HG02870 (cell line): ENCODE data around the gene PBX4.

Experiments
- ATAC-seq: cut with Tn5 transposase; IDR thresholded peaks from one replicate; pipeline ENCODE4 v1.9.1; 2021; ENCODE audit warnings: mild to moderate bottlenecking, moderate library complexity; ENCODE audit not compliant: unreplicated experiment

PBX4 gene

GRCh38 chr19:19559931-19560330, 58.6 kb downstream of the PBX4 start:
- ATAC-seq = no peak

GRCh38 chr19:19558636-19559035, 59.9 kb downstream of the PBX4 start:
- no peak for ATAC-seq

- no peak for ATAC-seq
These were observed 60.4 kb downstream of the PBX4 start for GRCh38 chr19:19558055-19558454.

GRCh38 chr19:19554074-19555023, 64.1 kb downstream of the PBX4 start:
- ATAC-seq = no peak

- no peak for ATAC-seq
These were observed 64.8 kb downstream of the PBX4 start for GRCh38 chr19:19553670-19554069.

GRCh38 chr19:19552798-19553197, 65.7 kb downstream of the PBX4 start:
- no peak for ATAC-seq

- ATAC-seq = no peak
These were observed 66.7 kb downstream of the PBX4 start for GRCh38 chr19:19551853-19552192.

- no peak for ATAC-seq
These were observed 67.3 kb downstream of the PBX4 start for GRCh38 chr19:19550972-19551852.

- no peak for ATAC-seq
These were observed 68.0 kb downstream of the PBX4 start for GRCh38 chr19:19550485-19550929.

GRCh38 chr19:19549804-19550464, 68.6 kb downstream of the PBX4 start:
- ATAC-seq = no peak

- ATAC-seq = no peak
These were observed 69.3 kb downstream of the PBX4 start for GRCh38 chr19:19548915-19549759.

- no peak for ATAC-seq
These were observed 70.7 kb downstream of the PBX4 start for GRCh38 chr19:19547674-19548336.

- no peak for ATAC-seq
These were observed 71.7 kb downstream of the PBX4 start for GRCh38 chr19:19546751-19547162.

GRCh38 chr19:19545707-19546106, 72.8 kb downstream of the PBX4 start:
- ATAC-seq = no peak

GRCh38 chr19:19544954-19545591, 73.4 kb downstream of the PBX4 start:
- no peak for ATAC-seq

- ATAC-seq = no peak
These were observed 74.1 kb downstream of the PBX4 start for GRCh38 chr19:19544257-19544953.

GRCh38 chr19:19543640-19544039, 74.8 kb downstream of the PBX4 start:
- ATAC-seq = no peak

- ATAC-seq = no peak
These were observed 75.4 kb downstream of the PBX4 start for GRCh38 chr19:19543101-19543500.

- ATAC-seq = no peak
These were observed 76.0 kb downstream of the PBX4 start for GRCh38 chr19:19542507-19542906.
